HT-29 (cell line): ENCODE data around the gene LRFN2. TPM values are rescaled to one million over a fixed set of nuclear protein-coding genes. Genes with fewer than 3 reads are reported as not detected.
A peak's percentile ranks its signal among the peaks of the same experiment; 100 is the strongest.

ENCODE experiments used
- DNase-seq: peaks from one replicate; pipeline ENCODE4 v3.0.0-alpha.2; 2015; ENCODE audit warnings: low spot score
- total RNA-seq: library from RNA; depleted of rRNA; stranded (reverse); fragments of >200 nt; shearing (Covaris generic); gene quantifications from 2 replicates; pipeline ENCODE4 v1.2.3, GENCODE V29; 2014; rRNA removed

Gene LRFN2
- total RNA-seq = not detected in 2 replicates

DNA sequence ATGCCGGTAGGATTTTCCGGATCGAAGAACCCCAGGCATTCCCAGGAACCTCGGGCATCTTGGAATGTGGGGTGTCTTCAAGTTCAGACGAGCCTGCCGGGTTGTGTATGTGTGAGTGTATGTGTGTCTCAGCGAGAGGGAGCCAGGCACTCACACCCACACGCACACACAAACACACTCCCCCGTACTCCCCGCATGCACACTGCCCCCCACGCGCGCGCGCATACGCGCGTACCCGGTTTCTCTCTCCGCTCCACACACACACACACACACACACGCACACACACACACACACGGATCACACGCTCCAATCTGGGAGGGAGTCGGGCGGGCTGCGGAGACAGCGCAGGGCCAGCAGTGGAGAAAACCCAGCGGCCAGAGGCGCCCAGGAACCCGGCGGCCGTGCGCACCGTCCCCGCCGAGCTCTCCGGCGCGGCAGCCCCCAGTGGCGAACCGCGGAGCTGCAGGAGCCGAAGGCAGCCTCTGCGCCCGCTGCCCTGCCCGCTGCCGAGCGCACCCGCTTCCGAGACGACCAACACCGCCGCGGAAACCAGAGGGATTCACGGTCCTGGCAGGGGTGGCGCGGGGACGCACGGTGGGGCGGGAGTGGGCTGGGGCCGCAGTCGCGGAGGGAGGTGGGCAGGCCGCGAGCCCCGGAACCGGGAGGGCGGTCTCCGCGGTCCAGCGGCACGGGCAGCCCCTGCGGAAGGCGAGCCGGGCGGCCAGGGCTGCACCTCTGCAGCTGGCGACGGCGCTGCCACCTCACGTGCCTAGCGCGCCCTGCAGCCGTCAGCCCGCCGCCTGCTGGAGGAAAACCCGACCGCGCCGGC lies at the start of gene LRFN2:
Gene LRFN2, minus strand, starts transcription at position 125 of the 830 bp plus-strand sequence.
- DNase-seq = peak; percentile 62

- DNase-seq = peak; percentile 1
Measured at GRCh38 chr6:40634429-40634828, 47.3 kb upstream of the LRFN2 start.

- DNase-seq = no peak
Measured at GRCh38 chr6:40631744-40632143, 44.6 kb upstream of the LRFN2 start.

- DNase-seq = no peak
Measured at GRCh38 chr6:40630488-40630887, 43.3 kb upstream of the LRFN2 start.

- no peak for DNase-seq
Measured at GRCh38 chr6:40630051-40630450, 42.9 kb upstream of the LRFN2 start.

DNA sequence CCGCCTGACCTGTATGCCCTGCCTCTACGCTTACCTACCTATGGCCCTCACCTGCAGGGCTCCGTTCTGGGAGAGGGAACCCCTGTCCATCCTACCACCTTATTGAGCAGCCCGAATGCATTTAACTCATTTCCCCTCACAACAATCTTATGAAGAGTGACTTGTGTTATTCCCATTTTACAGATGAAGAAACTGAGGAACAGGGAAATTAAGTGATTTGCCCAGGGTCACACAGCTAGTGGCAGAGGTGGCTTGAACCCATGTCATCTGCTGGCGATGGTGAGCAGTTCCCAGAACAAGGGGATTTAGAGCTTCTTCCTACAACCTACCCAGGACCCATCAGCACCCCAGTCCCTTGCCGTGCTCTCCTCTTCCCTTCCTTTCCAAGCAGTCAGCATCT lies 42.3 kb upstream of the LRFN2 start:
- DNase-seq = no peak

- no peak for DNase-seq
Measured at GRCh38 chr6:40627316-40627715, 40.2 kb upstream of the LRFN2 start.

GRCh38 chr6:40626886-40627285 lies 39.7 kb upstream of the LRFN2 start:
- no peak for DNase-seq

- no peak for DNase-seq
Measured at GRCh38 chr6:40623932-40624331, 36.8 kb upstream of the LRFN2 start.

- no peak for DNase-seq
Measured at GRCh38 chr6:40623178-40623577, 36.0 kb upstream of the LRFN2 start.

GRCh38 chr6:40620574-40621240 lies 33.5 kb upstream of the LRFN2 start:
- DNase-seq = no peak

GRCh38 chr6:40614671-40615070 lies 27.5 kb upstream of the LRFN2 start:
- no peak for DNase-seq

- no peak for DNase-seq
Measured at GRCh38 chr6:40611912-40612311, 24.7 kb upstream of the LRFN2 start.

DNA sequence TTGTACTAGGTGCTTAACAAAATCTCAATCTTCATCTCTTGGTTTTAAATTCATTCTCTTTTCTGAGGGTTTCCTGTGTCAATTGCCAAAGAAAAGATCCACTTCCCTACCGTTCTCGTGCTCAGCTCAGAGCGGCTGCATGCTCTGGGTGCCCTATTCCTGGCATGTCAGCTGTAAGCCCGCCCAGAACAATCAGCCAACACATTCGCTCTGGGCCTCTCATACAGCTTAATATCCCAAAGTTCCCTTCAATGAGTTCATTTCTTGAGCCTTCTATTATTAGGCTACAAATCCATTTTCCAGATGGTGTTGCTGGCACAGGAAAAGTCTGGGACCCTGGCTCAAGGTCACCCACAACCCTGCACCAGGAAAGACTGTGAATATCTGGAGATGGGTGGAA lies 24.3 kb upstream of the LRFN2 start:
- DNase-seq = no peak

DNA sequence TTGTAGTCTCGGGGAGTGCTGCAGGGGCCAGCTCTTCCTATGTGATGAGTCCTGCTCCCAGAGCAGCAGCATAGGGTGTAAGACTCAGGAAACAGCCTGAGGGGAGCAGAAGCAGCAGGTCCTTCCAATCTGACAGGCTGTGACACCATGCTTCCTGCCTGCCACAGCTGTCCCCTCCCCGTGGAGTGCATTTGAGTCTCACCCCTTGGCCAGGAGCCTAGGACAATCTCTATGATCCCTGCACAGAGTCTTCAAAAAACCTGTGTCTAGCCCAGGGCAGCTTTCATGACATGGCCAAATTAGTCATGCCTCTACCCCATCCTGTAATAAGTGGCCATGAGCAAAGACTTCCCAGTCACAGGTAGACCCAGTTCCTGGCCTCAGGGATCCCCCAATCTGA lies 23.1 kb upstream of the LRFN2 start:
- DNase-seq = no peak

DNA sequence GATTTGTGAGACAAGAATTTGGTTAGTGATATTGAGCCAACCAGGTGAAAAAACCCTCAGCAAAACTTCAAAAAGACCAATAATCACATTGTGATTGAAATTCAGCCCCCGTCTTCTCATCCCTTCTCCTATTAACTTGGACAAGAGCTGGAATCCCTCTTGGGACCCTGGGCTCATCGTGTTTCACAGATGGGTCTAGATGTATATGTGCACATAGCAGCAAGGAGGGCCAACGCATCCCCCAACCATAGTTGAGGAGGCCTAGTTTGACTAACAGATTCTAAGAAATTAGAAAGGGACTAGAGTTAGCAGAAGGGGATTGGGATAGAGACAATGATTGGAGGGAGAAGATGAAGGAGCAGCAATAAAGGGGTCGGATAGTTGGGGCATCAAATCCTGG lies 19.8 kb upstream of the LRFN2 start:
- no peak for DNase-seq

- no peak for DNase-seq
Measured at GRCh38 chr6:40606526-40606925, 19.4 kb upstream of the LRFN2 start.

GRCh38 chr6:40604082-40604481 lies 16.9 kb upstream of the LRFN2 start:
- no peak for DNase-seq

DNA sequence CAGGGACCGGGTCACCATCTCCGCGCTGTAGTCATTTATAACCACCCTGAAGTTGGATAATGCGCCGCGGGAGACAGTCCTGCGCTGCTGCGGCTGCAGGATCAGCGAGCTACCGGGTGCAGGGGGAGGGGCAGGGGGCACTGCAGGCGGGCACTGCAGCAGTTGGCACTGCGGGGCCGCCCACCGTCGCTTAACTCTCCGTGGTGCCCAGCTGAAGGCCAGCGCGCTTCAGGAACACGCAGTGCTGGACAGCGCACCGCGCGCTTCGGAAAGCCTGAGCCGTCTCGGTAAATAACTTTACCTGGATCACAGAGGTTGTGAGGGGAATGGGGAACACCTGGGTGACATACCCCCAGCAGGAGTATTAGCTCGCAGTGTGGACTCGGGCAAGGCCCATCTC lies 12.4 kb upstream of the LRFN2 start:
- DNase-seq = no peak

GRCh38 chr6:40598516-40598915 lies 11.4 kb upstream of the LRFN2 start:
- DNase-seq = no peak

DNA sequence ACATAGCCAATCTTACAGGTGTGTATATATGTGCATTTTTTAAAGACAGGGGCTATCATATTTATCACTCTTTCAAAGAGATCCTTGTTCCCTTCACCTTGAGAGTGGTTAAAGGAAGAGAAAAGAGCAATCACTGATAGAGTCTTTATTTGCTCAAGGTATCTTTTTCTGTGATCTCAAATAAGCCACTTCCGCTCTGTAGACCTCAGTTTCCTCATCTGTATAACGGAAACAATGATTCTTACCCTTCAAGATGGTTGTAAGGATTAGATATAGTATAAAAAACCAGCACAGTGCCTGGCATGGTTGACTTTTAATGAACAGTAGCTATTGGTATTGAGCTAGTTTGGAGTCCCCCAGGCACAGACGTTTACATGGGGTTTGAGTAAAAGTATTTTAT lies 10.1 kb upstream of the LRFN2 start:
- no peak for DNase-seq

GRCh38 chr6:40588480-40588879 lies 1.3 kb upstream of the LRFN2 start:
- no peak for DNase-seq

DNA sequence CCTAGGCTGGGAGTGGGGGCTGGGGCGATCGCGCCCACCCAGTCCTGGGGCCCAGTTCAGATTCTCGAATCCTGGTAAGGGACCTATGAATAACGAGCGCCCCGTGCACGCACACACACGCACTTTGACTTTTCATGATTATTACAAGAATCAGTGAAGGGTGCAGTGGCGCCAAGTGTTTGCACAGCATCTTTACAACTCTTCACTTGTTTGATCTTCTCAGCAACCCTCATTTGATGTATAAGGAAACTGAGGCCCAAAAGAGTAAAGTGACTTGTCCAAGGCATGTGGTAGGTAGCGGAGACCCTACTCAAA lies 863 bp upstream of the LRFN2 start:
- no peak for DNase-seq
